Mesendoderm (in vitro differentiated cells): Measurements from ENCODE around the gene ZFHX3.

Experiments used
- DNase-seq: peaks from one replicate; pipeline ENCODE4 v3.0.0; 2013
- H2AK5ac ChIP-seq: 2 replicates; pipeline ENCODE4 v1.6.1; 2013; ENCODE audit warnings: low read length, inconsistent platforms
- H2BK120ac ChIP-seq: 2 replicates; pipeline ENCODE4 v1.6.1; 2013; ENCODE audit warnings: low read depth, mild to moderate bottlenecking, low read length, moderate library complexity, mixed read lengths
- H2BK15ac ChIP-seq: replicated peaks from 2 replicates; pipeline ENCODE4 v1.6.1; 2013; ENCODE audit warnings: low read depth, mild to moderate bottlenecking, moderate library complexity
- H2BK5ac ChIP-seq: 2 replicates; pipeline ENCODE4 v1.6.1; 2013; ENCODE audit warnings: low read length, inconsistent platforms
- H3K18ac ChIP-seq: 2 replicates; pipeline ENCODE4 v1.6.1; 2013; ENCODE audit warnings: mild to moderate bottlenecking, low read length, mixed read lengths
- H3K23ac ChIP-seq: one replicate; pipeline ENCODE4 v1.6.1; 2013; ENCODE audit warnings: low read length
- H3K27ac ChIP-seq: 2 replicates; pipeline ENCODE4 v1.5.1; 2013; ENCODE audit warnings: low read depth, mild to moderate bottlenecking, inconsistent platforms, low read length, moderate library complexity
- H3K27me3 ChIP-seq: 2 replicates; pipeline ENCODE4 v1.6.1; 2013; ENCODE audit warnings: low read length, control low read depth, mild to moderate bottlenecking, inconsistent platforms; ENCODE audit not compliant: insufficient read depth, poor library complexity
- H3K36me3 ChIP-seq: 2 replicates; pipeline ENCODE4 v1.6.1; 2013; ENCODE audit warnings: low read length, inconsistent platforms; ENCODE audit not compliant: control insufficient read depth, insufficient read depth
- H3K4ac ChIP-seq: one replicate; pipeline ENCODE4 v1.6.1; 2013; ENCODE audit warnings: low read depth, mild to moderate bottlenecking, low read length, moderate library complexity
- H3K4me1 ChIP-seq: 2 replicates; pipeline ENCODE4 v1.6.1; 2013; ENCODE audit warnings: low read depth, low read length, inconsistent platforms; ENCODE audit not compliant: control insufficient read depth
- H3K4me2 ChIP-seq: 2 replicates; pipeline ENCODE4 v1.6.1; 2013; ENCODE audit warnings: low read length
- H3K4me3 ChIP-seq: 2 replicates; pipeline ENCODE4 v1.5.1; 2013; ENCODE audit warnings: mild to moderate bottlenecking, low read length
- H3K56ac ChIP-seq: one replicate; pipeline ENCODE4 v1.6.1; 2013; ENCODE audit warnings: low read length
- H3K79me1 ChIP-seq: 2 replicates; pipeline ENCODE4 v1.6.1; 2013; ENCODE audit warnings: low read length, inconsistent platforms
- H3K79me2 ChIP-seq: 2 replicates; pipeline ENCODE4 v1.6.1; 2013; ENCODE audit warnings: mild to moderate bottlenecking, low read length; ENCODE audit not compliant: control insufficient read depth, insufficient read depth
- H3K9ac ChIP-seq: 2 replicates; pipeline ENCODE4 v1.6.1; 2013; ENCODE audit warnings: low read length, inconsistent platforms
- H4K5ac ChIP-seq: one replicate; pipeline ENCODE4 v1.6.1; 2013; ENCODE audit warnings: low read length
- H4K8ac ChIP-seq: one replicate; pipeline ENCODE4 v1.6.1; 2013; ENCODE audit warnings: low read depth, mild to moderate bottlenecking, control low read depth, low read length, moderate library complexity
- WGBS: extraction: QIAGEN DNeasy Blood & Tissue Kit; methylation state at CpG from one replicate; pipeline ENCODE4 v1.1.7; 2013; ENCODE audit warnings: low lambda C conversion rate, missing lambda C conversion rate; ENCODE audit not compliant: insufficient coverage; ENCODE audit errors: extremely low coverage; 5-methylcytosine and 5-hydroxymethylcytosine counted together

The ZFHX3 gene

GRCh38 chr16:72811876-72812275, 236.1 kb downstream of the ZFHX3 start:
- no peak for DNase-seq
- Histone ChIP-seq H3K9ac (no peak overlapping the region), H2BK15ac (no peak overlapping the region), H4K5ac (no peak overlapping the region), H3K27me3 (no peaks in the 10 kb centered on the region), H3K36me3 (no peaks in the 10 kb centered on the region), H3K4me3 (no peak overlapping the region), H3K4ac (no peak overlapping the region), H3K79me2 (no peaks in the 10 kb centered on the region), H3K56ac (no peak overlapping the region), H2BK5ac (no peak overlapping the region), H3K4me2 (no peak overlapping the region), H2AK5ac (no peak overlapping the region), H3K27ac (no peak overlapping the region), H3K79me1 (no peaks in the 10 kb centered on the region), H3K23ac (no peak overlapping the region), H3K4me1 (peaks cover 3% of the 10 kb centered on the region), H2BK120ac (no peak overlapping the region), H3K18ac (no peak overlapping the region), H4K8ac (no peak overlapping the region)
- WGBS = no CpG with 5 or more reads among the region's 6 CpGs

GRCh38 chr16:72811188-72811720, 236.7 kb downstream of the ZFHX3 start:
- DNase-seq = no peak
- H3K56ac ChIP-seq = no peak overlapping the region
- H3K79me2 ChIP-seq = no peaks in the 10 kb centered on the region
- no peak overlapping the region for H2BK15ac ChIP-seq
- no peak overlapping the region for H2BK5ac ChIP-seq
- no peak overlapping the region for H3K4me3 ChIP-seq
- no peaks in the 10 kb centered on the region for H3K27me3 ChIP-seq
- H3K27ac ChIP-seq = no peak overlapping the region
- no peak overlapping the region for H3K4ac ChIP-seq
- no peak overlapping the region for H4K8ac ChIP-seq
- no peak overlapping the region for H4K5ac ChIP-seq
- H3K23ac ChIP-seq = no peak overlapping the region
- no peaks in the 10 kb centered on the region for H3K79me1 ChIP-seq
- H3K36me3 ChIP-seq = no peaks in the 10 kb centered on the region
- no peak overlapping the region for H3K4me2 ChIP-seq
- H2AK5ac ChIP-seq = no peak overlapping the region
- H3K9ac ChIP-seq = no peak overlapping the region
- WGBS = no CpG with 5 or more reads among the region's 8 CpGs
- H3K18ac ChIP-seq = no peak overlapping the region
- no peak overlapping the region for H2BK120ac ChIP-seq
- peaks cover 5% of the 10 kb centered on the region for H3K4me1 ChIP-seq

- H2BK5ac ChIP-seq = no peak overlapping the region
- no peak for DNase-seq
- no peak overlapping the region for H3K4me3 ChIP-seq
- no peak overlapping the region for H2BK15ac ChIP-seq
- no peak overlapping the region for H3K4ac ChIP-seq
- no CpG with 5 or more reads among the region's 2 CpGs for WGBS
- no peaks in the 10 kb centered on the region for H3K36me3 ChIP-seq
- no peak overlapping the region for H2AK5ac ChIP-seq
- no peaks in the 10 kb centered on the region for H3K79me2 ChIP-seq
- no peak overlapping the region for H3K23ac ChIP-seq
- no peak overlapping the region for H4K8ac ChIP-seq
- no peaks in the 10 kb centered on the region for H3K79me1 ChIP-seq
- no peak overlapping the region for H3K18ac ChIP-seq
- H3K4me2 ChIP-seq = no peak overlapping the region
- H3K27me3 ChIP-seq = no peaks in the 10 kb centered on the region
- no peak overlapping the region for H3K9ac ChIP-seq
- H2BK120ac ChIP-seq = no peak overlapping the region
- H3K4me1 ChIP-seq = peaks cover 5% of the 10 kb centered on the region
- no peak overlapping the region for H4K5ac ChIP-seq
- H3K27ac ChIP-seq = no peak overlapping the region
- no peak overlapping the region for H3K56ac ChIP-seq
Measured at GRCh38 chr16:72810480-72810879, 237.4 kb downstream of the ZFHX3 start.

DNA sequence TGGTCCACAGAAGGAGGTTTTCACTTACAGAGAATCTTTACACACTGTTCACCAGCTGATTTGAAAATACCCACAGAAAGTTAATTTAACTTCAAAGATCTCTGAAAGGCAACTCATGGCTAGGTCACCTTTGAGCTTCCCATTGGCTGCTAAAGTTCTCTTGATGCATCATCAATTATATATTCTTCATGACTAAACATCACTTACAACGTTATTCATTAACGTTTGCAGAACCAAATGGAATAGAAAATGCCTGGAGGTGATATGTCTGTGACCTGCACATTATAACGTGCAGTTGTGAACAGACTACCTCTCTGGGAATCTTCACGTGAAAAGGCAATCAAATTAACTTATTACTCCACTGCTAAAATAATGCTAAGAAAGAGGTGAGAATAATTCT, 238.5 kb downstream of the ZFHX3 start:
- H2AK5ac ChIP-seq = no peak overlapping the region
- no peak overlapping the region for H3K9ac ChIP-seq
- no peaks in the 10 kb centered on the region for H3K79me1 ChIP-seq
- no peak overlapping the region for H3K23ac ChIP-seq
- no peaks in the 10 kb centered on the region for H3K27me3 ChIP-seq
- no CpG with 5 or more reads among the region's 4 CpGs for WGBS
- H4K5ac ChIP-seq = no peak overlapping the region
- no peak overlapping the region for H3K56ac ChIP-seq
- no peak overlapping the region for H3K4me2 ChIP-seq
- no peak overlapping the region for H2BK120ac ChIP-seq
- H3K18ac ChIP-seq = no peak overlapping the region
- no peak overlapping the region for H2BK5ac ChIP-seq
- H3K27ac ChIP-seq = no peak overlapping the region
- H4K8ac ChIP-seq = no peak overlapping the region
- H3K4me1 ChIP-seq = peaks cover 5% of the 10 kb centered on the region
- H3K79me2 ChIP-seq = no peaks in the 10 kb centered on the region
- no peak overlapping the region for H3K4me3 ChIP-seq
- no peaks in the 10 kb centered on the region for H3K36me3 ChIP-seq
- H2BK15ac ChIP-seq = no peak overlapping the region
- H3K4ac ChIP-seq = no peak overlapping the region
- DNase-seq = no peak

DNA sequence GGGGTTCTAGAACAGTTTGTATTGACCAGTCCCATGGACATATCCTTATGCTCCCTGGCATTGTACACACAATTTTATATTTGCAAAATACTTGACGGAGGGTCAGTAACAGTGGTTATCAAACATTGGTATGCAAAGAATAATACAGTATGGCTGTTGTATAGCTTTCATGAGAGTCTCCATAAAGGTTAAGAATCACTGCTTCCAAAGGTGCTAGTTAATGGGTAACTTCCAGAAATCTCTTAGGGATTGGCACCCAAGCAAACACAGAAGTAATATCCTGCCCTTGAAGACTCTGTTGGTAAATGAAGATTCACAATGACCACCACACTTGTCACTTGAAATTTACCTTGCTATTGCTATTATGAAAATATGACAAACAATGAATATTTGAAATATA, 239.2 kb downstream of the ZFHX3 start:
- Histone ChIP-seq H2BK15ac (no peak overlapping the region), H3K4me3 (no peak overlapping the region), H3K27me3 (no peaks in the 10 kb centered on the region), H3K36me3 (no peaks in the 10 kb centered on the region), H3K4me2 (no peak overlapping the region), H3K56ac (no peak overlapping the region), H2BK120ac (no peak overlapping the region), H2AK5ac (no peak overlapping the region), H4K8ac (no peak overlapping the region), H3K18ac (no peak overlapping the region), H4K5ac (no peak overlapping the region), H3K9ac (no peak overlapping the region), H3K79me2 (no peaks in the 10 kb centered on the region), H3K27ac (no peak overlapping the region), H2BK5ac (no peak overlapping the region), H3K4me1 (peaks cover 5% of the 10 kb centered on the region), H3K23ac (no peak overlapping the region), H3K4ac (no peak overlapping the region), H3K79me1 (no peaks in the 10 kb centered on the region)
- no peak for DNase-seq
- no CpG with 5 or more reads among the region's 1 CpG for WGBS

DNA sequence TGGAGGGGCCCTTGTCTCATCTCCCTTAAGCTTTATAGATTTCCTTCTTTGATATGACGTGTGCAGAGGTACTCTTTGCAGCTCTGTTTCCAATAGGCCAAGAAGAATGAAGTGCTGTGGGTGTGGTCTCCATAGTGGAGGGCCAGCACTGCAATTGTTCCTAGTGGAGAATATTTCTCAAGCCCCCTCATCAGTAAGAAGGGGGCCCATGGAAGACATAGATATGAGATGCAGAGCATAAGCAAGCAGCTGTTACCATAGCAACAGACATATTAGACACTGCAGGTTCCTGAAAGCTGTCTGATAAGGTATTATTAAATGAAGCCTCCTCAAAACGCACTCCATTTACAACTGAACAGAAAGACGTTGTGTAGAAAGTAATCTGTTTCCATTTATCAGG, 240.7 kb downstream of the ZFHX3 start:
- no CpG with 5 or more reads among the region's 3 CpGs for WGBS
- Histone ChIP-seq H3K79me2 (no peaks in the 10 kb centered on the region), H3K56ac (no peak overlapping the region), H4K5ac (no peak overlapping the region), H2BK15ac (no peak overlapping the region), H2AK5ac (no peak overlapping the region), H3K36me3 (no peaks in the 10 kb centered on the region), H2BK120ac (no peak overlapping the region), H4K8ac (no peak overlapping the region), H3K79me1 (no peaks in the 10 kb centered on the region), H3K27me3 (no peaks in the 10 kb centered on the region), H2BK5ac (no peak overlapping the region), H3K18ac (no peak overlapping the region), H3K4me2 (no peak overlapping the region), H3K4ac (no peak overlapping the region), H3K23ac (no peak overlapping the region), H3K4me3 (no peak overlapping the region), H3K4me1 (peaks cover 5% of the 10 kb centered on the region), H3K27ac (no peak overlapping the region), H3K9ac (no peak overlapping the region)
- DNase-seq = no peak
